SK-N-SH treated with all-trans-retinoic acid at 6 μM for 48 hours (cell line): ENCODE results near the gene CYP4X1.

Source experiments
- BACH2 ChIP-seq: fragments of 250-450 bp; sonication (Bioruptor Pico); IDR thresholded peaks from 2 replicates; pipeline ENCODE4 v1.9.0; 2021; ENCODE audit warnings: mild to moderate bottlenecking, borderline replicate concordance
- ESRRG ChIP-seq: fragments of 250-450 bp; sonication (Bioruptor Pico); IDR thresholded peaks from 2 replicates; pipeline ENCODE4 v1.6.1; 2021; ENCODE audit warnings: mild to moderate bottlenecking
- TCF4 ChIP-seq: fragments of 250-450 bp; sonication (Bioruptor Pico); IDR thresholded peaks from 2 replicates; pipeline ENCODE4 v1.8.0; 2021; ENCODE audit warnings: mild to moderate bottlenecking, moderate library complexity, borderline replicate concordance
- ZFP3 ChIP-seq: fragments of 250-450 bp; sonication (Bioruptor Pico); IDR thresholded peaks from 2 replicates; pipeline ENCODE4 v1.5.0; 2020; ENCODE audit warnings: mild to moderate bottlenecking, moderate library complexity
- ZFP30 ChIP-seq: fragments of 450-650 bp; formaldehyde crosslinking; IDR thresholded peaks from 2 replicates; pipeline ENCODE4 v1.5.0; 2022; ENCODE audit warnings: mild to moderate bottlenecking, moderate library complexity
- TF ChIP-seq, protein P1 (sequence below): fragments of 250-450 bp; sonication (Bioruptor Pico); IDR thresholded peaks from 2 replicates; pipeline ENCODE4 v1.5.1; 2021; ENCODE audit warnings: mild to moderate bottlenecking, moderate library complexity
- TF ChIP-seq, protein P2 (sequence below): fragments of 250-450 bp; sonication (Bioruptor Pico); IDR thresholded peaks from 2 replicates; pipeline ENCODE4 v1.5.1; 2020; ENCODE audit warnings: low read depth, mild to moderate bottlenecking, moderate library complexity
- TF ChIP-seq, protein P3 (sequence below): fragments of 250-450 bp; sonication (Bioruptor Pico); IDR thresholded peaks from 2 replicates; pipeline ENCODE4 v1.8.0; 2021; ENCODE audit warnings: low read depth, mild to moderate bottlenecking, moderate library complexity, borderline replicate concordance
- TF ChIP-seq, protein P4 (sequence below): fragments of 250-450 bp; sonication (Bioruptor Pico); IDR thresholded peaks from 2 replicates; pipeline ENCODE4 v1.8.0; 2020; ENCODE audit warnings: mild to moderate bottlenecking, moderate library complexity, borderline replicate concordance

DNA sequence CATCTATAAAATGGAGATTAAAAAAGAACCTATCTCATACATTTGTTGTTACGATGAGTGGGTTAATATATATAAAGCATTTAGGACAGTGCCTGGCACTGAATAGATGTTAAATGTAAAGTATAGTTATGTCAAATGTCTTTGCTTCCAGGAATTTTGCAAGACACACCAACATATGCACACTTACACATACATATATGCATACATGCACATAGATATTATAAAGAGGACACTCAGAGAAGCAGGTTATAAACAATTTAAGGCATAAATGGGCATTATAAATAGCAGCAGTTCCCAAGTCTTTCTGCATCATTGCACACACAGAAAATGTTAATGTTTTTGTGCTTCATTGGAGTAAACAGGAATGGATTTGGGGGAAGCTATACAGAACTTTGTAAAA, 13.3 kb downstream of the CYP4X1 start:
- TF ChIP-seq ZFP30 (CRISPR knock-in tag) (no peak), BACH2 (CRISPR knock-in tag) (no peak), ZFP3 (CRISPR knock-in tag) (no peak), ESRRG (CRISPR knock-in tag) (no peak), TCF4 (CRISPR knock-in tag) (no peak)
- TF ChIP-seq, protein P1, sequence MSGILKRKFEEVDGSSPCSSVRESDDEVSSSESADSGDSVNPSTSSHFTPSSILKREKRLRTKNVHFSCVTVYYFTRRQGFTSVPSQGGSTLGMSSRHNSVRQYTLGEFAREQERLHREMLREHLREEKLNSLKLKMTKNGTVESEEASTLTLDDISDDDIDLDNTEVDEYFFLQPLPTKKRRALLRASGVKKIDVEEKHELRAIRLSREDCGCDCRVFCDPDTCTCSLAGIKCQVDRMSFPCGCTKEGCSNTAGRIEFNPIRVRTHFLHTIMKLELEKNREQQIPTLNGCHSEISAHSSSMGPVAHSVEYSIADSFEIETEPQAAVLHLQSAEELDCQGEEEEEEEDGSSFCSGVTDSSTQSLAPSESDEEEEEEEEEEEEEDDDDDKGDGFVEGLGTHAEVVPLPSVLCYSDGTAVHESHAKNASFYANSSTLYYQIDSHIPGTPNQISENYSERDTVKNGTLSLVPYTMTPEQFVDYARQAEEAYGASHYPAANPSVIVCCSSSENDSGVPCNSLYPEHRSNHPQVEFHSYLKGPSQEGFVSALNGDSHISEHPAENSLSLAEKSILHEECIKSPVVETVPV (CRISPR knock-in tag): no peak
- TF ChIP-seq, protein P2, sequence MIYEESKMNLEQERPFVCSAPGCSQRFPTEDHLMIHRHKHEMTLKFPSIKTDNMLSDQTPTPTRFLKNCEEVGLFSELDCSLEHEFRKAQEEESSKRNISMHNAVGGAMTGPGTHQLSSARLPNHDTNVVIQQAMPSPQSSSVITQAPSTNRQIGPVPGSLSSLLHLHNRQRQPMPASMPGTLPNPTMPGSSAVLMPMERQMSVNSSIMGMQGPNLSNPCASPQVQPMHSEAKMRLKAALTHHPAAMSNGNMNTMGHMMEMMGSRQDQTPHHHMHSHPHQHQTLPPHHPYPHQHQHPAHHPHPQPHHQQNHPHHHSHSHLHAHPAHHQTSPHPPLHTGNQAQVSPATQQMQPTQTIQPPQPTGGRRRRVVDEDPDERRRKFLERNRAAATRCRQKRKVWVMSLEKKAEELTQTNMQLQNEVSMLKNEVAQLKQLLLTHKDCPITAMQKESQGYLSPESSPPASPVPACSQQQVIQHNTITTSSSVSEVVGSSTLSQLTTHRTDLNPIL (CRISPR knock-in tag): no peak
- TF ChIP-seq, protein P3, sequence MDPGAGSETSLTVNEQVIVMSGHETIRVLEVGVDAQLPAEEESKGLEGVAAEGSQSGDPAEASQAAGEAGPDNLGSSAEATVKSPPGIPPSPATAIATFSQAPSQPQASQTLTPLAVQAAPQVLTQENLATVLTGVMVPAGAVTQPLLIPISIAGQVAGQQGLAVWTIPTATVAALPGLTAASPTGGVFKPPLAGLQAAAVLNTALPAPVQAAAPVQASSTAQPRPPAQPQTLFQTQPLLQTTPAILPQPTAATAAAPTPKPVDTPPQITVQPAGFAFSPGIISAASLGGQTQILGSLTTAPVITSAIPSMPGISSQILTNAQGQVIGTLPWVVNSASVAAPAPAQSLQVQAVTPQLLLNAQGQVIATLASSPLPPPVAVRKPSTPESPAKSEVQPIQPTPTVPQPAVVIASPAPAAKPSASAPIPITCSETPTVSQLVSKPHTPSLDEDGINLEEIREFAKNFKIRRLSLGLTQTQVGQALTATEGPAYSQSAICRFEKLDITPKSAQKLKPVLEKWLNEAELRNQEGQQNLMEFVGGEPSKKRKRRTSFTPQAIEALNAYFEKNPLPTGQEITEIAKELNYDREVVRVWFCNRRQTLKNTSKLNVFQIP (CRISPR knock-in tag): no peak
- TF ChIP-seq, protein P4, sequence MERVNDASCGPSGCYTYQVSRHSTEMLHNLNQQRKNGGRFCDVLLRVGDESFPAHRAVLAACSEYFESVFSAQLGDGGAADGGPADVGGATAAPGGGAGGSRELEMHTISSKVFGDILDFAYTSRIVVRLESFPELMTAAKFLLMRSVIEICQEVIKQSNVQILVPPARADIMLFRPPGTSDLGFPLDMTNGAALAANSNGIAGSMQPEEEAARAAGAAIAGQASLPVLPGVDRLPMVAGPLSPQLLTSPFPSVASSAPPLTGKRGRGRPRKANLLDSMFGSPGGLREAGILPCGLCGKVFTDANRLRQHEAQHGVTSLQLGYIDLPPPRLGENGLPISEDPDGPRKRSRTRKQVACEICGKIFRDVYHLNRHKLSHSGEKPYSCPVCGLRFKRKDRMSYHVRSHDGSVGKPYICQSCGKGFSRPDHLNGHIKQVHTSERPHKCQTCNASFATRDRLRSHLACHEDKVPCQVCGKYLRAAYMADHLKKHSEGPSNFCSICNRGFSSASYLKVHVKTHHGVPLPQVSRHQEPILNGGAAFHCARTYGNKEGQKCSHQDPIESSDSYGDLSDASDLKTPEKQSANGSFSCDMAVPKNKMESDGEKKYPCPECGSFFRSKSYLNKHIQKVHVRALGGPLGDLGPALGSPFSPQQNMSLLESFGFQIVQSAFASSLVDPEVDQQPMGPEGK (CRISPR knock-in tag): no peak
